Peyer's patch (tissue), 4 donors: ENCODE data around the gene SEMA6B. TPM values are rescaled to one million over a fixed set of nuclear protein-coding genes. Genes with fewer than 3 reads are reported as not detected.

Source experiments
- DNase-seq, 3 donors: peaks; one replicate each; pipeline ENCODE4 v3.0.0-alpha.2; 2017 to 2019
- H3K27ac ChIP-seq, 4 donors: fragments of 200-600 bp; sonication (generic); one replicate each; pipeline ENCODE4 v1.5.1; 2016 to 2019
- H3K27me3 ChIP-seq, 2 donors: fragments of 200-600 bp; sonication (generic); one replicate each; pipeline ENCODE4 v1.5.1; 2019
- H3K36me3 ChIP-seq, 3 donors: fragments of 200-600 bp; sonication (generic); one replicate each; pipeline ENCODE4 v1.5.1; 2016 to 2019
- H3K4me1 ChIP-seq, 4 donors: fragments of 200-600 bp; sonication (generic); one replicate each; pipeline ENCODE4 v1.5.1; 2016 to 2019
- H3K4me3 ChIP-seq, 4 donors: fragments of 200-600 bp; sonication (generic); 1 replicate in 3 of 4; 2 replicates in 1 of 4; pipeline ENCODE4 v1.5.1; 2016 to 2019; ENCODE audit warnings: mild to moderate bottlenecking in 1 of 4
- H3K9me3 ChIP-seq, 4 donors: fragments of 200-600 bp; sonication (generic); one replicate each; pipeline ENCODE4 v1.5.1; 2016 to 2019; ENCODE audit warnings: mild to moderate bottlenecking in 1 of 4
- CTCF ChIP-seq, 6 experiments: fragments of 450-650 bp in 4 of 6; fragments of 200-600 bp in 2 of 6; sonication (generic) in 1 of 6; IDR thresholded peaks; one replicate each; pipeline ENCODE4 v1.5.1; 2017 to 2019; ENCODE audit warnings: antibody characterized with exemption in 6 of 6, mild to moderate bottlenecking in 3 of 6, moderate library complexity in 1 of 6
- POLR2A ChIP-seq, 2 donors: fragments of 450-650 bp; IDR thresholded peaks; one replicate each; pipeline ENCODE4 v1.5.1; 2017; ENCODE audit warnings: antibody characterized with exemption in 2 of 2, mild to moderate bottlenecking in 2 of 2, moderate library complexity in 2 of 2
- total RNA-seq, 4 donors: library from RNA; depleted of rRNA; stranded (reverse); fragments of >200 nt; gene quantifications; one replicate each; pipeline ENCODE4 v1.1.0, GENCODE V29; 2016

SEMA6B gene
- total RNA-seq, 4 donors from 2014 or later, result 1.2 to 9.9 (median 3.2) TPM

DNA sequence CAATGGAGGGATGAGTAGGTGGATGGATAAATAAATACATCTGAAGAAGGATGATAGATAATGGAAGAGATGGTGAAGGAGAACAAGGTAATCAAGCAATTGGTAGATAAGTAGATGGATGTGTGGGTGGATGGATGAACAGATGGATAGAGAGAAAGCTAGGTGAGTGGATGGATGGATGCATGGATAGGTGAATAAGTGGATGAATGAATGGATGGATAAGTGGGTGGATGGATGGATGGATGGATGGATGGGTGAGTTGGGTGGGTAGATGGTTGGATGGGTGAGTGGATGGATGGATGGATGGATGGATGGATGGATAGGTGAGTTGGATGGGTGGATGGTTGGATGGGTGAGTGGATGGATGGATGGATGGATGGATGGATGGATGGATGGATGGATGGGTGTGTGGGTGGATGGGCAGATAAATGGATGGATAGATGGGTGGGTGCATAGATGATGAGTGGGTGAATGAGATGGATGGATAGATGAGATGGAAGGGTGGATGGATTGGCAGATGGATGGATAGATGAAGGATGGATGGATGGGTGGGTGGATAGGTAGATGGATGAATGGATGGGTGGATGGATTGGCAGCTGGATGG lies 6.3 kb downstream of the SEMA6B start:
- H3K27ac ChIP-seq, result no peak overlapping the region
- no peaks in the 10 kb centered on the region for H3K9me3 ChIP-seq
- H3K27me3 ChIP-seq, result no peaks in the 10 kb centered on the region
- no peaks in the 10 kb centered on the region for H3K36me3 ChIP-seq
- DNase-seq, result no peak
- no peak overlapping the region for H3K4me3 ChIP-seq
- no peak for TF ChIP-seq CTCF (IDR thresholded peaks at IDR 0.05)
- no peak for TF ChIP-seq POLR2A (IDR thresholded peaks at IDR 0.05)
- H3K4me1 ChIP-seq, result peaks cover 0 to 6% (median 0%) of the 10 kb centered on the region in 4 donors

- no peak for TF ChIP-seq CTCF (IDR thresholded peaks at IDR 0.05)
- TF ChIP-seq POLR2A (IDR thresholded peaks at IDR 0.05), result no peak
- no peaks in the 10 kb centered on the region for H3K36me3 ChIP-seq
- no peaks in the 10 kb centered on the region for H3K4me1 ChIP-seq
- DNase-seq, result no peak
- H3K4me3 ChIP-seq, result no peak overlapping the region
- H3K27me3 ChIP-seq, result no peaks in the 10 kb centered on the region
- H3K27ac ChIP-seq, result no peak overlapping the region
- H3K9me3 ChIP-seq, result no peaks in the 10 kb centered on the region
Measured at GRCh38 chr19:4552525-4552819, 7.0 kb downstream of the SEMA6B start.

GRCh38 chr19:4550479-4551050 lies 8.9 kb downstream of the SEMA6B start:
- no peak for DNase-seq
- Histone ChIP-seq H3K4me1 (no peaks in the 10 kb centered on the region), H3K27ac (no peak overlapping the region), H3K27me3 (no peaks in the 10 kb centered on the region), H3K36me3 (no peaks in the 10 kb centered on the region), H3K9me3 (no peaks in the 10 kb centered on the region), H3K4me3 (no peak overlapping the region)
- TF ChIP-seq CTCF (IDR thresholded peaks at IDR 0.05), result no peak
- no peak for TF ChIP-seq POLR2A (IDR thresholded peaks at IDR 0.05)

GRCh38 chr19:4550018-4550417 lies 9.5 kb downstream of the SEMA6B start:
- Histone ChIP-seq H3K4me1 (no peaks in the 10 kb centered on the region), H3K36me3 (no peaks in the 10 kb centered on the region), H3K27ac (no peak overlapping the region), H3K27me3 (no peaks in the 10 kb centered on the region), H3K4me3 (no peak overlapping the region), H3K9me3 (no peaks in the 10 kb centered on the region)
- no peak for DNase-seq
- TF ChIP-seq CTCF (IDR thresholded peaks at IDR 0.05) (no peak), POLR2A (IDR thresholded peaks at IDR 0.05) (no peak)

GRCh38 chr19:4548238-4548584 lies 11.3 kb downstream of the SEMA6B start:
- no peaks in the 10 kb centered on the region for H3K36me3 ChIP-seq
- no peak overlapping the region for H3K27ac ChIP-seq
- H3K27me3 ChIP-seq, result no peaks in the 10 kb centered on the region
- no peaks in the 10 kb centered on the region for H3K9me3 ChIP-seq
- H3K4me1 ChIP-seq, result no peaks in the 10 kb centered on the region
- DNase-seq, result no peak
- no peak for TF ChIP-seq POLR2A (IDR thresholded peaks at IDR 0.05)
- TF ChIP-seq CTCF (IDR thresholded peaks at IDR 0.05), result no peak
- no peak overlapping the region for H3K4me3 ChIP-seq
